ENCODE data around the gene SETDB1. TPM values are rescaled to one million over a fixed set of nuclear protein-coding genes. Genes with fewer than 3 reads are reported as not detected.

Gene SETDB1
- total RNA-seq, 1 donor from 2014 or later: 47.5 TPM

GRCh38 chr1:151000408-151000807 is 74.2 kb downstream of the SETDB1 start:
- no peak overlapping the region for H3K27ac ChIP-seq
- no peak for DNase-seq
- no peak overlapping the region for H3K4me3 ChIP-seq
- TF ChIP-seq CTCF (IDR thresholded peaks at IDR 0.05): no peak
- no peak for ATAC-seq
- no peaks in the 10 kb centered on the region for H3K27me3 ChIP-seq (ENCODE audit: low read depth)
- H3K4me1 ChIP-seq: peaks cover 54% of the 10 kb centered on the region
- intact Hi-C loops (cut with DNase I): no loop called here
- no peaks in the 10 kb centered on the region for H3K9me3 ChIP-seq
- peaks cover 61% of the 10 kb centered on the region for H3K36me3 ChIP-seq

GRCh38 chr1:151001602-151002001 is 75.4 kb downstream of the SETDB1 start:
- no peak for DNase-seq
- Histone ChIP-seq H3K9me3 (no peaks in the 10 kb centered on the region), H3K4me1 (peaks cover 45% of the 10 kb centered on the region), H3K36me3 (peaks cover 59% of the 10 kb centered on the region), H3K27me3 (ENCODE audit: low read depth) (no peaks in the 10 kb centered on the region), H3K27ac (peak overlapping the region; percentile 39), H3K4me3 (no peak overlapping the region)
- no peak for ATAC-seq
- no peak for TF ChIP-seq CTCF (IDR thresholded peaks at IDR 0.05)
- intact Hi-C loops (cut with DNase I): no loop called here

GRCh38 chr1:151002051-151002450 is 75.9 kb downstream of the SETDB1 start:
- ATAC-seq (no peak), DNase-seq (no peak)
- TF ChIP-seq CTCF (IDR thresholded peaks at IDR 0.05): no peak
- H3K36me3 ChIP-seq: peaks cover 54% of the 10 kb centered on the region
- H3K9me3 ChIP-seq: no peaks in the 10 kb centered on the region
- H3K27ac ChIP-seq: peak overlapping the region; percentile 39
- H3K4me1 ChIP-seq: peaks cover 48% of the 10 kb centered on the region
- no peaks in the 10 kb centered on the region for H3K27me3 ChIP-seq (ENCODE audit: low read depth)
- H3K4me3 ChIP-seq: no peak overlapping the region
- intact Hi-C loops (cut with DNase I): no loop called here

- peaks cover 54% of the 10 kb centered on the region for H3K4me1 ChIP-seq
- H3K9me3 ChIP-seq: no peaks in the 10 kb centered on the region
- ATAC-seq (no peak), DNase-seq (no peak)
- peak overlapping the region; percentile 78 for H3K4me3 ChIP-seq
- intact Hi-C loops (cut with DNase I): no loop called here
- peaks cover 49% of the 10 kb centered on the region for H3K36me3 ChIP-seq
- H3K27ac ChIP-seq: peak overlapping the region; percentile 39
- TF ChIP-seq CTCF (IDR thresholded peaks at IDR 0.05): no peak
- no peaks in the 10 kb centered on the region for H3K27me3 ChIP-seq (ENCODE audit: low read depth)
Measured at GRCh38 chr1:151002611-151003010, 76.4 kb downstream of the SETDB1 start.

- H3K36me3 ChIP-seq: peaks cover 43% of the 10 kb centered on the region
- no peak for DNase-seq
- H3K27me3 ChIP-seq (ENCODE audit: low read depth): no peaks in the 10 kb centered on the region
- H3K4me3 ChIP-seq: peak overlapping the region; percentile 78
- H3K27ac ChIP-seq: peak overlapping the region; percentile 39
- TF ChIP-seq CTCF (IDR thresholded peaks at IDR 0.05): no peak
- no peak for ATAC-seq
- no peaks in the 10 kb centered on the region for H3K9me3 ChIP-seq
- intact Hi-C loops (cut with DNase I): no loop called here
- H3K4me1 ChIP-seq: peaks cover 58% of the 10 kb centered on the region
Measured at GRCh38 chr1:151003180-151003579, 77.0 kb downstream of the SETDB1 start.
